ENCODE results near the gene GJD4.

The GJD4 gene

DNA sequence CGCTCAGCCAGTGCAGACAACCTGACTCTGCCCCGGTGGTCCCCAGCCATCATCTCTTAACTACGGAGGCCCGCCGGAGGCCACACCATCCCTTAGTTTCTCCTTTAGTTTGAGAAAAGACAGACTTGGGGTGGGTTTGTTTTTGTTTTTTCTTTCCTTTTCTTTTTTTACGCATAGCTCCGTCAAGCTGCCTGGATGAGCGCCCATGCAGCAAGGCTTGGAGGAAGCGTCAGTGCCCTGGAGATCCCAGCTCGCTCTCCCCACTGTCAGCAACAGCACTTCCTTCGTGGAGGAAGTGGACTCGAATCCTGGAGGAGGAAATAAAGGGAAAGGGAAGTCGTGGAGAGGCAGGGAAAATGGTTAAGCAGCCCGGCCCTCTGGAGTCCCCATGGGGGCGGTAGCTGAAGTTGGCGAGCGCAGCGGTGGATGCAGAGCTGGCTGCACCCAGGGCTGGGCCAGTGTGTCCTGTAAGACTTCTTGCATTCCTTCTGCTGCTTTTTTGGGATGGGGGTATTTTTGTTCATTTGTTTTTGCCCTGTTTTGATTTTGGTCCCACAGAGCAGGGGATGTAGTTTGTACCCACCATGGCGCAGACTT lies 35.9 kb upstream of the GJD4 start:
- Histone ChIP-seq H3K9me3 (no peaks in the 10 kb centered on the region), H3K4me1 (no peaks in the 10 kb centered on the region), H3K4me3 (ENCODE audit: low read depth, low read length) (no peak overlapping the region), H3K27me3 (no peaks in the 10 kb centered on the region), H3K36me3 (no peaks in the 10 kb centered on the region)
- TF ChIP-seq, protein P1, sequence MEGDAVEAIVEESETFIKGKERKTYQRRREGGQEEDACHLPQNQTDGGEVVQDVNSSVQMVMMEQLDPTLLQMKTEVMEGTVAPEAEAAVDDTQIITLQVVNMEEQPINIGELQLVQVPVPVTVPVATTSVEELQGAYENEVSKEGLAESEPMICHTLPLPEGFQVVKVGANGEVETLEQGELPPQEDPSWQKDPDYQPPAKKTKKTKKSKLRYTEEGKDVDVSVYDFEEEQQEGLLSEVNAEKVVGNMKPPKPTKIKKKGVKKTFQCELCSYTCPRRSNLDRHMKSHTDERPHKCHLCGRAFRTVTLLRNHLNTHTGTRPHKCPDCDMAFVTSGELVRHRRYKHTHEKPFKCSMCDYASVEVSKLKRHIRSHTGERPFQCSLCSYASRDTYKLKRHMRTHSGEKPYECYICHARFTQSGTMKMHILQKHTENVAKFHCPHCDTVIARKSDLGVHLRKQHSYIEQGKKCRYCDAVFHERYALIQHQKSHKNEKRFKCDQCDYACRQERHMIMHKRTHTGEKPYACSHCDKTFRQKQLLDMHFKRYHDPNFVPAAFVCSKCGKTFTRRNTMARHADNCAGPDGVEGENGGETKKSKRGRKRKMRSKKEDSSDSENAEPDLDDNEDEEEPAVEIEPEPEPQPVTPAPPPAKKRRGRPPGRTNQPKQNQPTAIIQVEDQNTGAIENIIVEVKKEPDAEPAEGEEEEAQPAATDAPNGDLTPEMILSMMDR (IDR thresholded peaks at IDR 0.05; ENCODE audit: low read depth, low read length): no peak
- DNase-seq: no peak

DNA sequence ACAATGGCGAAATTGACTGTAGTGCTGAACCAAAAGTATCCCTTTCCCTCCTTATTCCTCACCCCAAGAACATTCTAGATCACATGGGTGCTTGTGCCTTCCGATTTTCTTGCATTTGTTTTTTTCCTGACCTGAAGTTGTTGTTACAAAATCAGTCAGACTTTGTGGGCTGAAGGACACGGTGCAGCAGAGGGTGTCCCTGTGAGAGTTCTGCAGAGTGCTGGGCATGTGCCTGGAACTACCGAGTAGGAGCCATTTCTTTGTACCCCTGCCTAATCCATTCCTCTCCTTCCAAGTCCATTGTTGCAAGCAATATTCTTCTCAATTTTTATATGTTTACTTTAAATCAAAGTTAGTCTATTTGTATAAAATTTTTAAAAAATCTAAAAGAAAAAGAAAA lies 35.3 kb upstream of the GJD4 start:
- TF ChIP-seq, protein P1 (IDR thresholded peaks at IDR 0.05; ENCODE audit: low read depth, low read length): no peak
- DNase-seq: no peak
- no peak overlapping the region for H3K4me3 ChIP-seq (ENCODE audit: low read depth, low read length)
- H3K4me1 ChIP-seq: no peaks in the 10 kb centered on the region
- H3K27me3 ChIP-seq: no peaks in the 10 kb centered on the region
- H3K36me3 ChIP-seq: no peaks in the 10 kb centered on the region
- no peaks in the 10 kb centered on the region for H3K9me3 ChIP-seq

DNA sequence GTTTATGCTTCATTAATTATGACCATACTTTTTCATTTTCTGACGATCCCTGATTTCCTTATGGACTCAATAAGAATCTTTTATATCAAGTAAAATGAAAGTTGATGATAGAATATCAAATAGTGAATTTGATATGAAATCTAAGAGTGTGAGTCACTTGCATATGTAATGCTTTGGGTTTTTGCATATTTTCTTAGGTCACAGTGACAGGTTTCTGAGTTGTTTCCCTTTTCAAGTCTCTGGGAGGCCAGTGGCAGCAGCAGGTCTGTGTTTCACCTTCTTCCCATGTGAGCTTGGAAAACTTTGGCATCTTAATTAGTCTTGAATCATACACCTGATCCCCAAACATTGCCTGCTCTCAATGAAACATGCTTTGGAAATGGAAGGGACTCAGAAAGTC lies 34.7 kb upstream of the GJD4 start:
- Histone ChIP-seq H3K36me3 (no peaks in the 10 kb centered on the region), H3K27me3 (no peaks in the 10 kb centered on the region), H3K9me3 (no peaks in the 10 kb centered on the region), H3K4me3 (ENCODE audit: low read depth, low read length) (no peak overlapping the region), H3K4me1 (no peaks in the 10 kb centered on the region)
- TF ChIP-seq, protein P1 (IDR thresholded peaks at IDR 0.05; ENCODE audit: low read depth, low read length): no peak
- no peak for DNase-seq

DNA sequence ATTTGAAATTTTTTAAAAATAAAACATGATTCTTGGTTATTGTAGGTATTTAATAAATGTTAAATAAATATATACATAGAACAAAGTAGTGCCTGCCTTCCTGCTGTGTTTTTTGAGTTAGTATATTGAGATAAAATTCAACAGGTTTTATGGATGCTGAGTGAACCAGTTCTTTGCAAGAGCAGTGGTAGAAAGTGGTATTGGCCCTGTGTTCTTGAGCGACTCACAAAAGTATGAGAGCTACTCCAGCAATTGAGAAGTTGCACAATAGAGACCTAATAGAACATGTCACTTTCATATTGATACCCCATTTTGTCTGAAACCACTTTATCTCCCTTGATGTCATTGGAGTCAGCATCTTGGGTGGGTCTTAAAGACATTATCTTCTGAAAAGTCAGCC lies 32.6 kb upstream of the GJD4 start:
- no peak for DNase-seq
- no peaks in the 10 kb centered on the region for H3K9me3 ChIP-seq
- no peaks in the 10 kb centered on the region for H3K27me3 ChIP-seq
- TF ChIP-seq, protein P1 (IDR thresholded peaks at IDR 0.05; ENCODE audit: low read depth, low read length): no peak
- H3K4me3 ChIP-seq (ENCODE audit: low read depth, low read length): no peak overlapping the region
- no peaks in the 10 kb centered on the region for H3K36me3 ChIP-seq
- H3K4me1 ChIP-seq: no peaks in the 10 kb centered on the region

DNA sequence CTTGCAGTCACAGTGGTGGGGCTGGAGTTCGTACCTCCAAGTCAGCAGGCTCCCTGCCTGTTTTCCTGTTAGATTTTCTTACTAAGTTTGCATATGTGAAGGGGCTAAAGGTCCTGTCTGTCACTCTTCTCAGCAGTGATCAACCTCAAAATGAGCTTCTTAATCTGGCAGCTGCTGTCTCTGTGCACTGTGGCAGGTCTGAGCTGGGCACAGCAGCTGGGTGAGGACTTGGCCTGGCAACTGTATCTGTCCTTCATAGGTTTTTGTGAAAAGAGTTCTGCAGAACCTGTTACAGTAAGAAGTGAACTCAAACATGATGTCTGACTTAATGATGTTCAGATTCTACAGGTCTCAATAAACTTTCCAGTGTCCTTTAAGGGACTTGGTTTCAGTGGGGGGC lies 31.3 kb upstream of the GJD4 start:
- no peaks in the 10 kb centered on the region for H3K27me3 ChIP-seq
- no peaks in the 10 kb centered on the region for H3K4me1 ChIP-seq
- TF ChIP-seq, protein P1 (IDR thresholded peaks at IDR 0.05; ENCODE audit: low read depth, low read length): no peak
- no peaks in the 10 kb centered on the region for H3K36me3 ChIP-seq
- H3K4me3 ChIP-seq (ENCODE audit: low read depth, low read length): no peak overlapping the region
- no peaks in the 10 kb centered on the region for H3K9me3 ChIP-seq
- DNase-seq: no peak

DNA sequence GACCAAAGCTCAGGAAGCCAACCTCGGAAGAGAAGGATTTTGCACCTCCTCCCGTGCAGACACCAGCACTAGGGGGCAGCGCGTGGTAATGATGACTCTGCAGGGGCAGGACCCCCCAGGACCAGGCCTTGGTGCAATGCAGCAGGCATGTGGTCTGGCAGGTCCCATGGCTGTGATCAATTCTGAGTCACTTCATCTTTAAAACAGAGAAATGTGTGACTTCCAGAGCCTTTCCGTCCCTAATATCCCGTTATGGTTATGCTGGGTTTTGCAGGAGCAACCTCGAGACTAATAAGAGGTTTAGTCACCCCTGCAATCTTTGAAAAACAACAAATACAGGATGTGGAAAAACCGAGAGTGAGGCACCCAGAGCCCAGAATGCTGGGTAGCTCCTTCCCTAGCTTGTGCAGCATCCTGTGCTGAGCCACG lies 30.2 kb upstream of the GJD4 start:
- TF ChIP-seq, protein P1 (IDR thresholded peaks at IDR 0.05; ENCODE audit: low read depth, low read length): peak; percentile 19
- no peaks in the 10 kb centered on the region for H3K36me3 ChIP-seq

More for the DNA sequence above, 30.2 kb upstream of the GJD4 start:
- no peak for DNase-seq
- H3K4me1 ChIP-seq: no peaks in the 10 kb centered on the region
- no peaks in the 10 kb centered on the region for H3K27me3 ChIP-seq
- no peak overlapping the region for H3K4me3 ChIP-seq (ENCODE audit: low read depth, low read length)
- H3K9me3 ChIP-seq: no peaks in the 10 kb centered on the region

Measured in BE2C (cell line).